HUES6 (cell line): ENCODE results near the gene IGSF23.

Source experiments
- H3K27ac ChIP-seq: 2 replicates; pipeline ENCODE4 v1.7.0; 2013; ENCODE audit warnings: low read depth, mild to moderate bottlenecking, low read length, inconsistent platforms
- H3K27me3 ChIP-seq: 2 replicates; pipeline ENCODE4 v1.6.1; 2013; ENCODE audit warnings: low read length; ENCODE audit not compliant: control insufficient read depth, insufficient read depth
- H3K36me3 ChIP-seq: 2 replicates; pipeline ENCODE4 v1.6.1; 2013; ENCODE audit warnings: low read length; ENCODE audit not compliant: control insufficient read depth, insufficient read depth
- H3K4me1 ChIP-seq: 2 replicates; pipeline ENCODE4 v1.6.1; 2013; ENCODE audit warnings: low read length; ENCODE audit not compliant: control insufficient read depth, insufficient read depth
- H3K4me3 ChIP-seq: 2 replicates; pipeline ENCODE4 v1.5.1; 2013; ENCODE audit warnings: low read depth, low read length
- H3K9ac ChIP-seq: one replicate; pipeline ENCODE4 v1.6.1; 2013; ENCODE audit warnings: mild to moderate bottlenecking, low read length
- H3K9me3 ChIP-seq: 2 replicates; pipeline ENCODE4 v1.6.1; 2013; ENCODE audit warnings: low read depth, low read length; ENCODE audit not compliant: control insufficient read depth, insufficient read depth

The IGSF23 gene

GRCh38 chr19:44575116-44575700, 38.2 kb upstream of the IGSF23 start:
- Histone ChIP-seq H3K36me3 (no peaks in the 10 kb centered on the region), H3K27ac (peak overlapping the region; percentile 63; the same call in 1 of the 2 replicates), H3K4me1 (peaks cover 23% of the 10 kb centered on the region; the same call in 1 of the 2 replicates), H3K27me3 (no peaks in the 10 kb centered on the region), H3K4me3 (no peak overlapping the region), H3K9me3 (peaks cover 5% of the 10 kb centered on the region), H3K9ac (peak overlapping the region; percentile 73)

GRCh38 chr19:44576843-44577565, 36.4 kb upstream of the IGSF23 start:
- Histone ChIP-seq H3K27ac (no peak overlapping the region), H3K9ac (no peak overlapping the region), H3K36me3 (no peaks in the 10 kb centered on the region), H3K27me3 (no peaks in the 10 kb centered on the region), H3K4me1 (peaks cover 14% of the 10 kb centered on the region; the same call in 1 of the 2 replicates), H3K4me3 (no peak overlapping the region), H3K9me3 (peaks cover 5% of the 10 kb centered on the region)

- Histone ChIP-seq H3K27ac (no peak overlapping the region), H3K9ac (no peak overlapping the region), H3K4me3 (no peak overlapping the region), H3K4me1 (peaks cover 15% of the 10 kb centered on the region), H3K9me3 (peaks cover 5% of the 10 kb centered on the region), H3K36me3 (no peaks in the 10 kb centered on the region), H3K27me3 (no peaks in the 10 kb centered on the region)
Measured at GRCh38 chr19:44577566-44577874, 35.8 kb upstream of the IGSF23 start.

GRCh38 chr19:44579663-44580365, 33.5 kb upstream of the IGSF23 start:
- Histone ChIP-seq H3K27ac (no peak overlapping the region), H3K4me3 (no peak overlapping the region), H3K4me1 (peaks cover 9% of the 10 kb centered on the region), H3K36me3 (no peaks in the 10 kb centered on the region), H3K27me3 (no peaks in the 10 kb centered on the region), H3K9ac (no peak overlapping the region), H3K9me3 (peaks cover 5% of the 10 kb centered on the region)

GRCh38 chr19:44580366-44580895, 32.9 kb upstream of the IGSF23 start:
- Histone ChIP-seq H3K27me3 (no peaks in the 10 kb centered on the region), H3K27ac (no peak overlapping the region)

GRCh38 chr19:44581288-44581687, 32.1 kb upstream of the IGSF23 start:
- Histone ChIP-seq H3K4me1 (peaks cover 3% of the 10 kb centered on the region), H3K36me3 (no peaks in the 10 kb centered on the region), H3K4me3 (no peak overlapping the region), H3K27ac (no peak overlapping the region), H3K9ac (no peak overlapping the region), H3K27me3 (no peaks in the 10 kb centered on the region), H3K9me3 (peaks cover 10% of the 10 kb centered on the region)

More at GRCh38 chr19:44580366-44580895, 32.9 kb upstream of the IGSF23 start:
- Histone ChIP-seq H3K4me3 (no peak overlapping the region), H3K36me3 (no peaks in the 10 kb centered on the region), H3K9ac (no peak overlapping the region), H3K4me1 (peaks cover 6% of the 10 kb centered on the region), H3K9me3 (peaks cover 8% of the 10 kb centered on the region)

GRCh38 chr19:44582581-44583265, 30.6 kb upstream of the IGSF23 start:
- Histone ChIP-seq H3K27ac (no peak overlapping the region), H3K9me3 (peaks cover 10% of the 10 kb centered on the region), H3K4me3 (no peak overlapping the region), H3K4me1 (peaks cover 3% of the 10 kb centered on the region), H3K9ac (no peak overlapping the region), H3K27me3 (no peaks in the 10 kb centered on the region), H3K36me3 (no peaks in the 10 kb centered on the region)

GRCh38 chr19:44585371-44586133, 27.8 kb upstream of the IGSF23 start:
- Histone ChIP-seq H3K4me3 (no peak overlapping the region), H3K27me3 (no peaks in the 10 kb centered on the region), H3K36me3 (no peaks in the 10 kb centered on the region), H3K27ac (no peak overlapping the region), H3K9me3 (peaks cover 5% of the 10 kb centered on the region; the same call in 1 of the 2 replicates), H3K9ac (no peak overlapping the region), H3K4me1 (peaks cover 13% of the 10 kb centered on the region)

- Histone ChIP-seq H3K27ac (no peak overlapping the region; the same call in 1 of the 2 replicates), H3K9ac (no peak overlapping the region), H3K36me3 (no peaks in the 10 kb centered on the region), H3K27me3 (no peaks in the 10 kb centered on the region), H3K4me3 (no peak overlapping the region), H3K9me3 (peaks cover 5% of the 10 kb centered on the region; the same call in 1 of the 2 replicates), H3K4me1 (peaks cover 35% of the 10 kb centered on the region; the same call in 1 of the 2 replicates)
Measured at GRCh38 chr19:44587963-44588770, 25.2 kb upstream of the IGSF23 start.

- H3K27ac ChIP-seq = no peak overlapping the region; the same call in 1 of the 2 replicates
- H3K36me3 ChIP-seq = no peaks in the 10 kb centered on the region
- H3K4me1 ChIP-seq = peaks cover 38% of the 10 kb centered on the region
- H3K4me3 ChIP-seq = no peak overlapping the region
- H3K9ac ChIP-seq = no peak overlapping the region
- peaks cover 5% of the 10 kb centered on the region; the same call in 1 of the 2 replicates for H3K9me3 ChIP-seq
- H3K27me3 ChIP-seq = no peaks in the 10 kb centered on the region
Measured at GRCh38 chr19:44588771-44589112, 24.6 kb upstream of the IGSF23 start.
